ENCODE data around the gene LRRK1.
A peak's percentile ranks its signal among the peaks of the same experiment; 100 is the strongest.

LRRK1 gene

GRCh38 chr15:101010781-101011180, 91.6 kb downstream of the LRRK1 start:
- DNase-seq: no peak

- DNase-seq: no peak
Observed at GRCh38 chr15:101012326-101013200, 93.4 kb downstream of the LRRK1 start.

- DNase-seq: no peak
Observed at GRCh38 chr15:101013201-101013550, 94.0 kb downstream of the LRRK1 start.

GRCh38 chr15:101013769-101014675, 94.9 kb downstream of the LRRK1 start:
- peak; percentile 52 for DNase-seq

- DNase-seq: peak; percentile 28
Observed at GRCh38 chr15:101014921-101015841, 96.0 kb downstream of the LRRK1 start.

GRCh38 chr15:101016581-101016980, 97.4 kb downstream of the LRRK1 start:
- DNase-seq: no peak

- DNase-seq: no peak
Observed at GRCh38 chr15:101017093-101017754, 98.1 kb downstream of the LRRK1 start.

GRCh38 chr15:101018016-101018415, 98.9 kb downstream of the LRRK1 start:
- DNase-seq: no peak

GRCh38 chr15:101018450-101018849, 99.3 kb downstream of the LRRK1 start:
- no peak for DNase-seq

GRCh38 chr15:101019366-101019896, 100.3 kb downstream of the LRRK1 start:
- DNase-seq: no peak

GRCh38 chr15:101020451-101020850, 101.3 kb downstream of the LRRK1 start:
- DNase-seq: no peak

- no peak for DNase-seq
Observed at GRCh38 chr15:101020945-101021344, 101.8 kb downstream of the LRRK1 start.

GRCh38 chr15:101022306-101022705, 103.1 kb downstream of the LRRK1 start:
- no peak for DNase-seq

- no peak for DNase-seq
Observed at GRCh38 chr15:101022876-101023275, 103.7 kb downstream of the LRRK1 start.

GRCh38 chr15:101023501-101024072, 104.4 kb downstream of the LRRK1 start:
- no peak for DNase-seq

- no peak for DNase-seq
Observed at GRCh38 chr15:101024073-101024695, 105.0 kb downstream of the LRRK1 start.

- DNase-seq: no peak
Observed at GRCh38 chr15:101024706-101025500, 105.7 kb downstream of the LRRK1 start.

GRCh38 chr15:101025501-101025885, 106.3 kb downstream of the LRRK1 start:
- DNase-seq: no peak

- no peak for DNase-seq
Observed at GRCh38 chr15:101025896-101026631, 106.9 kb downstream of the LRRK1 start.
